Measurements from ENCODE around the gene POU2F2.

POU2F2 gene

GRCh38 chr19:42154471-42155323 lies 22.5 kb upstream of the POU2F2 start:
- no peak for DNase-seq

GRCh38 chr19:42153672-42154433 lies 21.6 kb upstream of the POU2F2 start:
- DNase-seq, result no peak

DNA sequence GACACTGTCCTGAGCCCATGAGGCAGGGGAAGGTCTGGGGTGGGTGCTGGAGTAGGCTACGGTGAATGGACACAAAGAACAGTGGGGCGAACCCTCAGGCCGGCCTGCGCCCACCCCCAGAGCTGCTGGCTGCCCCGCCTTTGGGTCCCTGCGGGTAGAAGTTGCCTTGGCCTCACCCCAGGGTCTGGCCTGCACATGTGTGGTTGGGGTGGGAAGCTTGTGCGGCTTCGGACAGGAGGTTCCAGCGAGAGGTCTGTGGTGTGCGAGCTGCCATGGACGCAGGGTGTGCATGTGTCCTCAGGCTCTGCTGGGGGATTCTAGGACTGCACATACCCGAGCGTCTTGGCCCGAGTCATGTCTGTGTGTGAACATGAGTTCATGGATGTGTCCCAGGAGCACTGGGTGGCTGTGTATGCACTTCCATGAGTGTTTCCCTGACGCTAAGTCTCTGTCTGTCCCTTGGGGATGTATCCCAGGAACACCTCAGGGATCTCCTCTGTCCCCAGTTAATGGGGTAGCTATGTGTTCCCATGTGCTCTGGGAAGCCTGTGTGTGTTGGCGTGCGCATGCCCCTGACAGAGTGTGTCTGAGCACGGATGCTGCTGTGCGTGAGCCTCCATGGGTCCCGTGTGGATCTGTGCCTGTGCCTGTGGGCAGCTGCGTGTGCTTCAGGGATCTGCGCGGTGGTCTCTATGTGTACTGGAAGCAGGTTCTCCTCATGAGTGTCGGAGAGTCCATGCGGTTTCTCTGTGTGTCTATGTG lies 20.8 kb upstream of the POU2F2 start:
- DNase-seq, result no peak

- DNase-seq, result no peak
Observed at GRCh38 chr19:42151782-42152684, 19.8 kb upstream of the POU2F2 start.

DNA sequence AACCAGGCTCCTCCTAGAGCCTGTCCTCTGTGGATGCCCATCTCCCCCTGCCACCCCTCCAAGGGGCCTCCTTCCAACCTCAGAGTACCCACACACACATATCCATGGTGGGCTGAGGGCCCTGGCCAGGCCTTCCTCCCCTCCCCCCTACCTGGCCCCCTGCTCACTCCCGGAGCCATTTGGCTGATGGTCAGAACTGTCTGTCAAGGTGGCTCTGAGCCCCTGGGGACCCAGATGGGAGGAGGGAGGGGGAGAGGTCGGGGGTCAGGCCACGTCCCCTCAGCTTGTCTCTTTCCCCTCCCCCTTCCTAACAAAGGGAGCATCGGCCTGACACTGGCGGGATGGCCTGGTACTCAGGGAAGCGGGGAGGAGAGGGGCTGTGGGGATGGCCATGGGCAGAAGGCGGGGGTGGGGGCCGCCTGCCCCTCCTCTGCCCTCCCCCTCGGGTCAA lies 18.7 kb upstream of the POU2F2 start:
- no peak for DNase-seq

- DNase-seq, result no peak
Observed at GRCh38 chr19:42150364-42150763, 18.1 kb upstream of the POU2F2 start.

DNA sequence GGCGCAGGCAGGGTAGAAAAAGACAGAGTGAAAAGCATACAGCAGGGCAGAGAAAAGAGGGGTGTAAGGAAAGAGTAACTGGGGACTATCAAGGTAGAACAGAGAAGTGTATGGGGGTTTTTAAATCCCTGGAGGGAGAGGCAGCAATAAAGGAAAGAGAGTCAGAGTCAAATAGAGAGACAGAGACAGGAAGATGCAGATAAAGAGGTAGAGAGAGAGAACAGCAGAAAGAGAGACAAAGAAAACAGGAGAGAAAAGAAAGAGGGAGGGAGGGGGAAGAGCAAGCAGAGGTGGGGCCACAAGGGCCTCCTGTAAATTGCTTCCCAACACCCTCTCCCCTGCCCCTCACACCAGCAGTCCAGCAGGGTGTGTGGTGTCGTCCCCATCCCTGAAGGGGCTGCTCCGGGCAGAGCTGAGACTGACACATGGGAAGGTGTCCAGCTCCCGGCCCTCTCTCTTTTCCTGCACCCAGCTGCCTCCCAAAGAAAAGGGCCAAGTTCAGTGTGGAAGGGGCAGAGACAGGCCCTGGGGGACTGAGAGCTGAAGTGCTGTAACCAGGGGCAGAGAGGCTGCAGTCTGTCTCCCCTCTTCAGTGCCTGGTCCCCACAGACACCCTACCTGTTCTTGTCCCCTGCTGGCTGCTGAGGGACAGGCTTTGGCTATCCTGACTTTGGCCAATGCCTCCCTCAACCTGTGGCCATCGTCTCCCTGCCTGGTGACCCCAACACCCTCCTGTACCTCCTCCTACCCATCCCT lies 17.4 kb upstream of the POU2F2 start:
- DNase-seq, result no peak

- DNase-seq, result no peak
Observed at GRCh38 chr19:42148266-42148665, 16.0 kb upstream of the POU2F2 start.

DNA sequence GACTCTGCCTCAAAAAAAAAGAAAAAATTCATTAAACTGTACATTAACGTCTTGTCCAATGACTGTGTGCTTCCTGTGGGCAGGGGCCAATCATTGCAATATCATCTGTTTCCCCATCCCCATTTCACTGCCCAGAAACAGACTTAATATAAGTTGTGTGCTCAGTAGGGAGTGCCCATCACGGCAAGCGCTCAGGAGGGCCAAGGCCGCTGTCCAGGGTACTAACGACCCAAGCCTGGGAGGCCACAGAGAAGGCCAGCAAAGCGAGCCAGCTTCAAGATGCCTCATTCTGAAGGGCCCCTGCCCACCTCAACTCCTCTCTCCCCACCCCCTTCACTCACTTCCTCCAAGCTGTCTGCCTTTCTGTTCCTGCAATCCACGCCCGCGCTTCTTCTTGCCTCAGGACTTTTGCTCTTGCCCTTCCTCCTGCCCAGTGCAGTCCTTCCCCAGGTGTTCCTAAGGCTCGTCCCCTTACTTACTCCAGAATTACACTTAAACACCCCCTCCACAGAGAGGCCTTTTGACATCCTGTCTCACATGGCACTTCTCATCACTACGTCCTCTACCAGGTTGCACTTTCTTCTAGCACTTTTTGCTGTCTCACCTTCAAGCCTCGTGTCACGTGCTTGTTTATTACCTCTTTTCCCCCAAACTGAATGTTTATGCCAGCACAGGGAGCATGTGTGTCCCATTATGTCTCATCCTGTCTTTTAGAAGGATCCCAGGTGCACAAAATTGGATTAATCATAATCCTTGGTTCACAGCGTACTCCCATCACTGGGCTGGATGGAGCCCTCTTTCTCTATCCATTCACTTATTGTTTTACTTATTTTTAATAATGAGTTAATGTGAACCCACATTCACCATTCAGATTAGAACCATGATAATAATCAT lies 11.3 kb upstream of the POU2F2 start:
- no peak for DNase-seq

- no peak for DNase-seq
Observed at GRCh38 chr19:42140125-42140754, 8.0 kb upstream of the POU2F2 start.

DNA sequence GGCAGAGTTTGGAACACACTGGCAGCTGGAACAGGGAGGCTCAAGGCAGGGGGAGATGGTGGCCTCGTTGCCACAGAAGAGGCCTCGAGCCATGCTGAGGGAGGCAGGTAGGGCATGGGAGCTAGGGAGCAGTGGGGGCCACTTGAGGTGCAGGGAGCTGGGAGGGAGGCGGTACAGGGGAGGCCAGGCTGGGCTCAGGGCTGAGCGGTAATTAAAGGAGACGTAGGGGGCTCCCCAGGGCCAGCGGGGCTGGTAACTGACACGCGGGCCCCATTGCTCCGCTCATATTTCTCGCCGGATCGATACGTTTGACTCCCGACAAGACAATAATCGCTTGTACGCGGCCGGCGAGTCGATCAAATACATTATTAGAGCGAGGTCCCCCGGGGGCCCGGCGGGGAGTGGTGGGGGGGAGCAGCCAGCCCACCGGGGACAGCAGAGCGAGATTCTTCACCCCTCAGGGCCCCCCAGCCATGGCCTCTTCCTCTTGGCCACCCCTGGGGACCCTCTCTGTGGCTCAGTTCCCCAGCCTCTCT lies 2.4 kb upstream of the POU2F2 start:
- DNase-seq, result no peak

GRCh38 chr19:42132851-42133528 lies 744 bp upstream of the POU2F2 start:
- DNase-seq, result peak; percentile 25

DNA sequence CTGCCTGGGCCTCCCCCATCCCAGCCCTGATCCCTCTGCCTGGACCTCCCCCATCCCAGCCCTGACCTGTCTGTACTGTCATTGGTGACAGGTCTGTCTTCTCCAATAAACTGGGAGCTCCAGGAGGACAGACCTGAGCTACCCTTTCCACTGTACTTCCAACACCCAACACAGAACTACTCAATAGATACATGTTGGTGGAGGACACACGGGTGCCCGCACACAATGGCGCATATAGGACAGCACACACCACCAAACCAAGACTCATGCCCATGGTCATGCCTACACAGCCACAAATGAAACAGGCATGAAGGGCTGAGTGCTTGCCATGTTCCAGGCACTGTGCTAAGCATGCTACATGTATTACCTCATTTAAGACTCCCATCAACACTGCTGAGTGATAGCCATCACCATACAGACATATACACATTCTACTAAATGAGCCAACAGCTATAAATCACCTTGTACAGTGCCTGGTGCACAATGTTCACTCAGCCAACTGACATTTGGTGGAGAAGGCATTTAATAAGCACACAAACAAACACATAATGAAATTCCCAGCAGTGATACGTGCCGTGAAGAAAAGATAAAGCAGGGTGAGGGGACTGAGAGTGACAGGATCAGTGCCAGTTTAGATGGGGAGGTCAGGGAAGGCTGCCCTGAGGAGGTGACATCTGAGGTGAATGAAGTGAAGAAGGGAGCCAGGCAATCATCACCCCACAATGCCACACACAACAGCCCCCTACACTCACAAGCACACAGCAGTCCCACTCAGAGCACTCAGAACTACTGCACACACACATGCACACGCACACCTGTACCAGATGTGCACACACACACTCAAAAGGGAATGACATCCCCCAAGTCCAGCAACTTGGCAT lies 857 bp downstream of the POU2F2 start:
- DNase-seq, result no peak

DNA sequence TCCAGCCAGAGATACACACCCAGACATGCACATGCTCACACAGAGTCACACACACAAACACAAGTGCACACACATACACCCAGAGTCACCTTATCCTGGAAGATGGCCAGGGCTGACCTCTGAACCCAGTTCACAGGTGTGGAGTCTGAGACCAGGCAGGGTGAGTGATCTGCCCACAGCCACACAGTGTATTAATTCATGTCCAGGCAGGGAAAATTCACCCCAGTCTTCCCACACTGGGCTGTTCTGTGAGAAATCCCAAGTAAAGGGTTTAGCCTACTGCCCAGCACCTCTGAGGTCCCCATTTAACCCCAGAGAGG lies 2.0 kb downstream of the POU2F2 start:
- DNase-seq, result no peak

DNA sequence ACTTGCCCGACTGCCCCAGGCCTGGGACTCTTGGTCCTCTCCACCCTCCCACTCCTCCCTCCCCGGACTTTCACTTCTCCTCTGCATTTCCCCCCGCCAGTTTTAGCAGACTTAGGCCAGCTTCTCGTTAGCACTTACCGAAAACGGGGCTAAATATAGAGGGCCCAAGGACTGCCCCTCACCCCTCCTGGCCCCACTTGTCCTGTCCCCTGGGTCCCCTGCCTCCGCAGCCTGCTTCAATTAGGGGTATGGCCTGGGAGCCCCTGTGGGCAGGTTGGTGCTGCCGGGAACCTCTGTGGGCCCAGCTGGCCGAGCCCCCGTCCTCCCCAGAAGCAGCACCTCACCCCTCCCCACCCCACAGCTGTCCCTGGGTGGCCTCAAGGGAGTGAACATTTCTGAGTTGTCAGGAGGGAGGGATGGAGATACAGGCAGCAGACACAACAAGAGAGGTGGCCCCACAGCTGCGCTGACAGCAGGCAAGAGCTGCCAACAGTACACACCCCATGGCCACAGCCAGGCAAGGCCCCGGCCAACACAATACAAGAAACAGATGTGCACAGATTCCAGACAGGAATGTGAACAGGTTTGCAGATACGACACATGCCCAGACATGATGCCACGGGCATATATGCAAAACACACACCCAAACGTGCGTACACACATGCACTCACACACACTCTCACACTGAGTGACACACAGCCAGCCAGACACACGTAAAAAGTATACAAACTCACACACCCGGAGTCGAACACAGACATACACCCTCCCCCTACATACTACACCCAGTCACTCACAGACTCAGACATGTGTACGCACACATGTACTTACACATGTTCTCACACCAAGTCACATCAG lies 2.6 kb downstream of the POU2F2 start:
- DNase-seq, result peak; percentile 70

DNA sequence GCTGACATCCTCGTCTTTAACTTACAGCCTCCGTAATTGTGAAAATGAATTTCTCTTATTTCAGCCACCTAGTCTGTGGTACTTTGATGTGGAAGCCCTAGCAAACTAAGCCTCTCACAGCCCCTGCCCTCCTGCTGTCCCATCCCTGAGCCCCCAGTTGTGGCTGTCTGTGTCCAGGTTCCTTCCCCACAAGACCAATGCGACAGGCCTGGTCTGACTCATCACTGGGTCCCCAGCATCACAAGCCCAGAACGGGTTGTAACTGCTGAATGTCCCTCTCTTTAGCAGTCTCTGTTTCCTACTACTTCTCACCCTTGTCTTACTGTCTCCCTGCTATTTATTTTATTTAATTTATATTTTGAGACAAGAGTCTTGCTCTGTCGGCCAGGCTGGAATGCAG lies 5.7 kb downstream of the POU2F2 start:
- DNase-seq, result no peak

GRCh38 chr19:42125536-42125935 lies 6.7 kb downstream of the POU2F2 start:
- DNase-seq, result no peak

All from NCI-H1694 (cell line).